ENCODE results near the gene GRPEL2.

- TF ChIP-seq, protein P1, sequence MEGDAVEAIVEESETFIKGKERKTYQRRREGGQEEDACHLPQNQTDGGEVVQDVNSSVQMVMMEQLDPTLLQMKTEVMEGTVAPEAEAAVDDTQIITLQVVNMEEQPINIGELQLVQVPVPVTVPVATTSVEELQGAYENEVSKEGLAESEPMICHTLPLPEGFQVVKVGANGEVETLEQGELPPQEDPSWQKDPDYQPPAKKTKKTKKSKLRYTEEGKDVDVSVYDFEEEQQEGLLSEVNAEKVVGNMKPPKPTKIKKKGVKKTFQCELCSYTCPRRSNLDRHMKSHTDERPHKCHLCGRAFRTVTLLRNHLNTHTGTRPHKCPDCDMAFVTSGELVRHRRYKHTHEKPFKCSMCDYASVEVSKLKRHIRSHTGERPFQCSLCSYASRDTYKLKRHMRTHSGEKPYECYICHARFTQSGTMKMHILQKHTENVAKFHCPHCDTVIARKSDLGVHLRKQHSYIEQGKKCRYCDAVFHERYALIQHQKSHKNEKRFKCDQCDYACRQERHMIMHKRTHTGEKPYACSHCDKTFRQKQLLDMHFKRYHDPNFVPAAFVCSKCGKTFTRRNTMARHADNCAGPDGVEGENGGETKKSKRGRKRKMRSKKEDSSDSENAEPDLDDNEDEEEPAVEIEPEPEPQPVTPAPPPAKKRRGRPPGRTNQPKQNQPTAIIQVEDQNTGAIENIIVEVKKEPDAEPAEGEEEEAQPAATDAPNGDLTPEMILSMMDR (IDR thresholded peaks at IDR 0.05; ENCODE audit: low read depth, low read length): no peak
- no peak for TF ChIP-seq POLR2A (IDR thresholded peaks at IDR 0.05; ENCODE audit: extremely low read depth, insufficient read length)
- TF ChIP-seq, protein P2, sequence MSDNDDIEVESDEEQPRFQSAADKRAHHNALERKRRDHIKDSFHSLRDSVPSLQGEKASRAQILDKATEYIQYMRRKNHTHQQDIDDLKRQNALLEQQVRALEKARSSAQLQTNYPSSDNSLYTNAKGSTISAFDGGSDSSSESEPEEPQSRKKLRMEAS (IDR thresholded peaks at IDR 0.05; ENCODE audit: low read depth, low read length): no peak
Measured at GRCh38 chr5:149358868-149359495, 13.7 kb downstream of the GRPEL2 start.

Data from NB4 (cell line).